Endometrium (tissue), 2 donors: ENCODE data around the gene UPK3A.

Experiments used
- FAIRE-seq: peaks from 2 replicates; lab custom pipeline; 2012; peaks lifted over from hg19 to GRCh38; lab: Jason Lieb, UNC
- donor health status: control.
- donor health status: control.

UPK3A gene

GRCh38 chr22:45329530-45329936 is 44.8 kb downstream of the UPK3A start:
- FAIRE-seq: no peak

- no peak for FAIRE-seq
These were observed 45.8 kb downstream of the UPK3A start for GRCh38 chr22:45330548-45330947.

- FAIRE-seq: no peak
These were observed 46.7 kb downstream of the UPK3A start for GRCh38 chr22:45331486-45331885.

- no peak for FAIRE-seq
These were observed 47.3 kb downstream of the UPK3A start for GRCh38 chr22:45332001-45332400.

- FAIRE-seq: no peak
These were observed 49.3 kb downstream of the UPK3A start for GRCh38 chr22:45334068-45334467.

- no peak for FAIRE-seq
These were observed 49.8 kb downstream of the UPK3A start for GRCh38 chr22:45334528-45334927.

GRCh38 chr22:45335021-45335818 is 50.5 kb downstream of the UPK3A start:
- FAIRE-seq: no peak

- FAIRE-seq: no peak
These were observed 51.2 kb downstream of the UPK3A start for GRCh38 chr22:45335854-45336522.

GRCh38 chr22:45336971-45337431 is 52.3 kb downstream of the UPK3A start:
- FAIRE-seq: no peak

GRCh38 chr22:45337536-45337935 is 52.8 kb downstream of the UPK3A start:
- FAIRE-seq: no peak

- FAIRE-seq: no peak
These were observed 54.0 kb downstream of the UPK3A start for GRCh38 chr22:45338795-45339194.

- FAIRE-seq: no peak
These were observed 55.6 kb downstream of the UPK3A start for GRCh38 chr22:45340323-45340722.

- FAIRE-seq: no peak
These were observed 56.7 kb downstream of the UPK3A start for GRCh38 chr22:45341498-45341897.

GRCh38 chr22:45343143-45343542 is 58.4 kb downstream of the UPK3A start:
- no peak for FAIRE-seq

- FAIRE-seq: no peak
These were observed 59.6 kb downstream of the UPK3A start for GRCh38 chr22:45344334-45344733.
